ENCODE results near the gene MRPL27. TPM values are rescaled to one million over a fixed set of nuclear protein-coding genes. Genes with fewer than 3 reads are reported as not detected.
"Not testable (repeated sequence)": the region's sequence is repeated elsewhere in the genome, so short reads cannot be mapped to it uniquely, and the experiment has no call there.

The MRPL27 gene
- total and polyA plus RNA-seq, 2 donors (not counting 1 experiment from before 2014, with no cell fraction given) = 32.5 to 40.2 TPM

DNA sequence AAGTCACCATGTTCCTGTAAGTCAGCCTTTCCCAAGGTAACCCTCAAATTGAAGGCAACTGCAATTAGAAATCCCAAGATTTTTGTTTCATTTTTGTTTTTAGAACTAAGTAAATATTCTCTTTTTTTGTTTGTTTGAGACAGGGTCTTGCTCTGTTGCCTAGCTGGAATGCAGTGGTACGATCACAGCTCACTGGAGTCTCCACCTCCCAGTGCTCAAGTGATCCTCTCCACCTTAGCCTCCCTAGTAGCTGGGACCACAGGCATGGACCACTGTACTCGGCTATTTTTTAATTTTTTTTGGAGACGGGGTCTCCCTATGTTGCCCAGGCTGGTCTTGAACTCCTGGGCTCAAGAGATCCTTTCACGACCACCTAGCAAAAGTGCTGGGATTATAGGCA is 34.9 kb upstream of the MRPL27 start:
- Histone ChIP-seq H3K79me2 (ENCODE audit: control insufficient read depth, insufficient read depth, low read length) (no peaks in the 10 kb centered on the region), H3K4me1 (ENCODE audit: control insufficient read depth in 2 of 2, insufficient read depth in 2 of 2, low read length in 2 of 2) (no peaks in the 10 kb centered on the region), H3K4me2 (replicated peaks; ENCODE audit: low read depth, low read length, poor library complexity, severe bottlenecking) (no peak overlapping the region), H3K27me3 (replicated peaks in 1 of 4; ENCODE audit: control extremely low read depth in 1 of 4, control insufficient read depth in 3 of 4, insufficient read depth in 4 of 4, low read length in 3 of 4) (peaks cover 0 to 6% (median 1%) of the 10 kb centered on the region in 4 experiments), H3K9me3 (ENCODE audit: control extremely low read depth in 1 of 3, control insufficient read depth in 2 of 3, insufficient read depth in 1 of 3, low read length in 2 of 3) (no peaks in the 10 kb centered on the region), H3K36me3 (replicated peaks in 1 of 2; ENCODE audit: control extremely low read depth in 1 of 2, control insufficient read depth in 1 of 2, extremely low read depth in 1 of 2, insufficient read depth in 2 of 2, low read length in 1 of 2) (no peaks in the 10 kb centered on the region), H3K27ac (ENCODE audit: low read length in 2 of 2) (no peak overlapping the region), H4K20me1 (ENCODE audit: control insufficient read depth, insufficient read depth, low read length, poor library complexity, severe bottlenecking) (no peaks in the 10 kb centered on the region), H3K9ac (ENCODE audit: low read length) (no peak overlapping the region), H2AFZ (ENCODE audit: insufficient read depth, low read depth, low read length, poor library complexity, severe bottlenecking) (no peak overlapping the region), H3K4me3 (ENCODE audit: control extremely low read depth in 1 of 5, extremely low read depth in 1 of 5, insufficient read depth in 1 of 5, low read depth in 2 of 5, low read length in 4 of 5) (no peak overlapping the region)
- H3K27me3 Mint-ChIP-seq = peaks cover 15% of the 10 kb centered on the region
- ChIA-PET CTCF (interaction anchor here (0.7 to 1.4 kb wide), 2 partner anchors 21 to 45 kb away, joined by 3 read pairs; no protein-coding TSS in a partner anchor), POLR2A (no interaction called here)
- intact Hi-C loops (cut with micrococcal nuclease) = no loop called here
- no peaks in the 10 kb centered on the region for H3K4me1 Mint-ChIP-seq
- H3K4me3 Mint-ChIP-seq = no peak overlapping the region
- DNase-seq = no peak
- H3K9me3 Mint-ChIP-seq (ENCODE audit: insufficient read depth) = no peaks in the 10 kb centered on the region
- H3K27ac Mint-ChIP-seq = no peak overlapping the region
- WGBS (ENCODE audit: insufficient coverage) = 82% methylated on average over 3 of the region's 4 CpGs
- no peak for TF ChIP-seq EZH2 (IDR thresholded peaks at IDR 0.05; ENCODE audit: borderline replicate concordance, insufficient read depth, low read depth, low read length, poor library complexity, severe bottlenecking)
- TF ChIP-seq CTCF (IDR thresholded peaks at IDR 0.05) = no peak
- no peak for ATAC-seq (ENCODE audit: low read depth)

GRCh38 chr17:50406578-50406977 is 33.6 kb upstream of the MRPL27 start:
- no peaks in the 10 kb centered on the region for H4K20me1 ChIP-seq (ENCODE audit: control insufficient read depth, insufficient read depth, low read length, poor library complexity, severe bottlenecking)
- H3K4me2 ChIP-seq (replicated peaks; ENCODE audit: low read depth, low read length, poor library complexity, severe bottlenecking) = no peak overlapping the region
- Mint-ChIP-seq H3K27me3 (peaks cover 15% of the 10 kb centered on the region), H3K9me3 (ENCODE audit: insufficient read depth) (no peaks in the 10 kb centered on the region), H3K4me1 (no peaks in the 10 kb centered on the region), H3K4me3 (no peak overlapping the region), H3K27ac (no peak overlapping the region)
- no peak overlapping the region for H3K27ac ChIP-seq (ENCODE audit: low read length in 2 of 2)
- H3K27me3 ChIP-seq (replicated peaks in 1 of 4; ENCODE audit: control extremely low read depth in 1 of 4, control insufficient read depth in 3 of 4, insufficient read depth in 4 of 4, low read length in 3 of 4) = peaks cover 0 to 6% (median 1%) of the 10 kb centered on the region in 4 experiments
- H3K4me1 ChIP-seq (ENCODE audit: control insufficient read depth in 2 of 2, insufficient read depth in 2 of 2, low read length in 2 of 2) = no peaks in the 10 kb centered on the region
- no peak overlapping the region for H2AFZ ChIP-seq (ENCODE audit: insufficient read depth, low read depth, low read length, poor library complexity, severe bottlenecking)
- POLR2A ChIA-PET = interaction anchor here (0.7 kb wide), 1 partner anchor 286 kb away, joined by 6 read pairs; no protein-coding TSS in a partner anchor
- ATAC-seq (ENCODE audit: low read depth) (no peak), DNase-seq (no peak)
- no peaks in the 10 kb centered on the region for H3K36me3 ChIP-seq (replicated peaks in 1 of 2; ENCODE audit: control extremely low read depth in 1 of 2, control insufficient read depth in 1 of 2, extremely low read depth in 1 of 2, insufficient read depth in 2 of 2, low read length in 1 of 2)
- H3K4me3 ChIP-seq (ENCODE audit: control extremely low read depth in 1 of 5, extremely low read depth in 1 of 5, insufficient read depth in 1 of 5, low read depth in 2 of 5, low read length in 4 of 5) = no peak overlapping the region
- H3K9ac ChIP-seq (ENCODE audit: low read length) = no peak overlapping the region
- no peak for TF ChIP-seq EZH2 (IDR thresholded peaks at IDR 0.05; ENCODE audit: borderline replicate concordance, insufficient read depth, low read depth, low read length, poor library complexity, severe bottlenecking)
- no peak for TF ChIP-seq CTCF (IDR thresholded peaks at IDR 0.05)
- CTCF ChIA-PET = interaction anchor here (0.7 to 2.4 kb wide), 2 partner anchors 9 to 98 kb away, joined by 3 to 11 read pairs; partner anchors contain the start of gene LRRC59
- no peaks in the 10 kb centered on the region for H3K79me2 ChIP-seq (ENCODE audit: control insufficient read depth, insufficient read depth, low read length)
- no peaks in the 10 kb centered on the region for H3K9me3 ChIP-seq (ENCODE audit: control extremely low read depth in 1 of 3, control insufficient read depth in 2 of 3, insufficient read depth in 1 of 3, low read length in 2 of 3)
- WGBS (ENCODE audit: insufficient coverage) = 92% methylated on average over 1 of the region's 5 CpGs
- intact Hi-C loops (cut with micrococcal nuclease) = no loop called here

- H2AFZ ChIP-seq (ENCODE audit: insufficient read depth, low read depth, low read length, poor library complexity, severe bottlenecking); ATAC-seq (ENCODE audit: low read depth); H3K27me3 ChIP-seq (replicated peaks in 1 of 4; ENCODE audit: control extremely low read depth in 1 of 4, control insufficient read depth in 3 of 4, insufficient read depth in 4 of 4, low read length in 3 of 4); H3K27ac Mint-ChIP-seq; intact Hi-C loops (cut with micrococcal nuclease); H4K20me1 ChIP-seq (ENCODE audit: control insufficient read depth, insufficient read depth, low read length, poor library complexity, severe bottlenecking); H3K9me3 Mint-ChIP-seq (ENCODE audit: insufficient read depth); H3K79me2 ChIP-seq (ENCODE audit: control insufficient read depth, insufficient read depth, low read length); H3K4me3 Mint-ChIP-seq; H3K27ac ChIP-seq (ENCODE audit: low read length in 2 of 2); DNase-seq; H3K36me3 ChIP-seq (replicated peaks in 1 of 2; ENCODE audit: control extremely low read depth in 1 of 2, control insufficient read depth in 1 of 2, extremely low read depth in 1 of 2, insufficient read depth in 2 of 2, low read length in 1 of 2); H3K4me1 ChIP-seq (ENCODE audit: control insufficient read depth in 2 of 2, insufficient read depth in 2 of 2, low read length in 2 of 2); H3K9me3 ChIP-seq (ENCODE audit: control extremely low read depth in 1 of 3, control insufficient read depth in 2 of 3, insufficient read depth in 1 of 3, low read length in 2 of 3); H3K4me1 Mint-ChIP-seq; H3K4me3 ChIP-seq (ENCODE audit: control extremely low read depth in 1 of 5, extremely low read depth in 1 of 5, insufficient read depth in 1 of 5, low read depth in 2 of 5, low read length in 4 of 5); H3K4me2 ChIP-seq (replicated peaks; ENCODE audit: low read depth, low read length, poor library complexity, severe bottlenecking); H3K9ac ChIP-seq (ENCODE audit: low read length): not testable (repeated sequence)
- no CpG with 5 or more reads among the region's 4 CpGs for WGBS (ENCODE audit: insufficient coverage)
- peaks cover 14% of the 10 kb centered on the region for H3K27me3 Mint-ChIP-seq
- ChIA-PET POLR2A (interaction anchor here (0.5 kb wide), 1 partner anchor 33 kb away, joined by 5 read pairs; no protein-coding TSS in a partner anchor), CTCF (interaction anchor here (2.4 kb wide), 1 partner anchor 8 kb away, joined by 11 read pairs; the partner anchor contains the start of gene LRRC59)
Measured at GRCh38 chr17:50405351-50405750, 32.4 kb upstream of the MRPL27 start.

Measured in B cell (primary cell).